Stimulated activated CD4-positive, alpha-beta T cell treated with anti-CD3 and anti-CD28 coated beads, Interleukin-4, amount 100 ng/mL, for 24 hours (primary cell): ENCODE data around the gene SUCLG2.

Source experiments
- DNase-seq: peaks from one replicate; pipeline ENCODE4 v3.0.0-alpha.2; 2020

Gene SUCLG2, protein sequence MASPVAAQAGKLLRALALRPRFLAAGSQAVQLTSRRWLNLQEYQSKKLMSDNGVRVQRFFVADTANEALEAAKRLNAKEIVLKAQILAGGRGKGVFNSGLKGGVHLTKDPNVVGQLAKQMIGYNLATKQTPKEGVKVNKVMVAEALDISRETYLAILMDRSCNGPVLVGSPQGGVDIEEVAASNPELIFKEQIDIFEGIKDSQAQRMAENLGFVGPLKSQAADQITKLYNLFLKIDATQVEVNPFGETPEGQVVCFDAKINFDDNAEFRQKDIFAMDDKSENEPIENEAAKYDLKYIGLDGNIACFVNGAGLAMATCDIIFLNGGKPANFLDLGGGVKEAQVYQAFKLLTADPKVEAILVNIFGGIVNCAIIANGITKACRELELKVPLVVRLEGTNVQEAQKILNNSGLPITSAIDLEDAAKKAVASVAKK

DNA sequence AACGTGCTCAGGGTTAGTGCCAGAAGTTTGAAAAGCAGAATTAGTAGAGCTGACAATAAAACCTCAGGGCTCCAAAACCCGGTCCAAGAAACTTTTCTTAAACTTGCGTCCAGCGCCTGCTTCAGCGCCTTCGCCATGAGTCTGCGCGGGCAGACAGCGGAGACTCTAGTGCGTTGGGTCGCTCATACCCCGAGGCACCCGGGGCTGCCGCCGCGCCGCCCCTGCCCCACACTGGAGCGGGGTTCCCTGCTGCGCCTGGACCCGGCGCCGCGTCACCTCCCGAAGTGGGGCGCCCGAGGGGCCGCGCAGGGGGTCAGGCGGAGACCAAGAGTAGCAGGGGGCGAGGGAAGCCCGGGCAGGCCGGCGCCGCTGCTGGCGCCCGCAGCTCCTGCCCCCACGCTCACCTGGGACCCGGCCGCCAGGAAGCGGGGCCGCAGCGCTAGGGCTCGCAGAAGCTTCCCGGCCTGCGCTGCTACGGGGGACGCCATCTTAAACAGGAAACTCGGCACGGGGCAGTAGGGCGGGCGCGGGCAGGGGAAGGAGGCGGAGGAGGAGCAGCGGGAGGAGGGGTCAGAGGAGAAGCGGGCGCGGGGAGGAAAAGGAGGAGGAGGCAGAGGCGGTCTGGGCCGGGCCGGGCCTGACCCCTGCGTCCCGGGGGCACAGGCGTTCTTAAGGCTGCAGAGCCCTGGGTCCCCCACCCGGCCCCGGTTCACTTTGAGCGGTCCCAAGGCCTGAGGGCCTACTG lies at the start of gene SUCLG2:
TSS of gene SUCLG2 (minus strand) at position 514 of the 745 bp plus-strand sequence. CDS start at position 488, 26 bp downstream.
- DNase-seq = peak; percentile 86

DNA sequence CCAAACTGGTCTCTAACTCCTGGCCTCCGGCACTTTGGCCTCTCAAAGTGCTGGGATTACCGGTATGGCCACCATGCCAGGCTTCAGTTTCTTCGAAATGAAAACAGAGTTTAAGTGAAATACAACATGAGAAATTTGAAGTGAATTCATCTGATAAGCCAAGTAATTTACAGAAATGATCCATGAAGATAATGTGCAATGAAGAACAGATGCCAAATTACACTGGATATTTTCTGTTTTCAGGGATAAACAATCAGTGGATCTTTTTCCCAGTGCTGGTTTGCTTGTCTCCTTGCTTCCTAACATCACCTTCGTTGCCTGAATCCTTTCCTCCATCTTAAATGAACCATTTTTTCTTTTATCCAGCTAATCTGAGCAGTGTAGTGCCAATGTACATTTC lies 46.2 kb upstream of the SUCLG2 start:
- no peak for DNase-seq

DNA sequence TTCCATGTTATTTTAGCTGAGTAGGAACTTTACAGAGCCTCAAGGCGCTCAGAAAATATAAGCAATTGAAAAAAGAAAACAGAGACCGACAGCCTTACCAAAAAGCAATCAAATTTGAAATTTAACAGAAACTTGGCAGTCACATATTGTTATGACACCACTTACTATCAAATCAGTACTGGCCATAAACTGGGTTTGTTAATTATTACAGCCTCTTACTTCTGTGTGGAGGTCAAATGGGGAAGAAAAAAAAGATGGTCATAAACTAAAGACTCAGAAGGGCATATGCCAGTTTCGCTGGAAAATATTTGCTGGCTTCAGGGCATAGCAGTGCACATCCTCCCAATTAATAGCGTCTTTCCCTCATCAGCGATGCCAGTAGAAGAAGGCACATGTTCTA lies 45.5 kb upstream of the SUCLG2 start:
- DNase-seq = no peak

DNA sequence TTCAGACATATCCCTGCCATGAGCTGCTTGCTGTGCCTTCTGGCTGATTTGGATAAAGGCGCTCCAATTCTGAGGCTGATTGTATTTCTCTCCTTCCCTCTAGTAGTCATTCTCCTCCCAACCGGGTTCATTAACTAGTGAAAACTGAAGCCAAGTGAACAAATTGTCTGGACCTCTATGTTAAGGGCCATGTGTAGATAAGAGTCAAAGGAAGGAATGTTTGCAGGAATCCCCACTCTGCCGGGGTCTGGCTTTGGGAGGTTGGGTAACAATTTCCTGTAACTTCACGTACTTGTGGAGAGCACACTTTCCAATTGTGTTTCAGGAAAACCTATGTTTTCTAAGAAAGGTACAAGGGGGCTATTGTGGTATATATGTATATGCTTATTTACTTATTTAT lies 38.2 kb upstream of the SUCLG2 start:
- no peak for DNase-seq

DNA sequence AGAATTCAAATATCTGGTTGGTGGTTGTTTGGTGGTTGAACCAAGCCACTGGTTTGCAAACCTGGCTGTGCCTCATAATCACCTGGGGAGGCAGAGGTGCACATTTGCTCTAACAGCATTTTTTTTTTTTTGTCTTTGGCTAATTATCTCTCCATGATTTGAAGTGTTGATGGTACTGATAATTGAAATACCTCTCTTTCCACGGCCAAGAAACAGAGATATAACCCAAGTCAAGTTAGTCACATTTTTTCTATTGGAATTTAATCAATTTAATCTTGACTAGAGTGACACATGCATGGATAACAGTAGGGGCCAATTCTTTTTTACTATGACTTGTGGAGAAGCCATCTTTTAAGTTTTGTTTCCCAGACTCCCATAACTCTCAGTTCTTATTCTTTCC lies 37.5 kb upstream of the SUCLG2 start:
- no peak for DNase-seq

DNA sequence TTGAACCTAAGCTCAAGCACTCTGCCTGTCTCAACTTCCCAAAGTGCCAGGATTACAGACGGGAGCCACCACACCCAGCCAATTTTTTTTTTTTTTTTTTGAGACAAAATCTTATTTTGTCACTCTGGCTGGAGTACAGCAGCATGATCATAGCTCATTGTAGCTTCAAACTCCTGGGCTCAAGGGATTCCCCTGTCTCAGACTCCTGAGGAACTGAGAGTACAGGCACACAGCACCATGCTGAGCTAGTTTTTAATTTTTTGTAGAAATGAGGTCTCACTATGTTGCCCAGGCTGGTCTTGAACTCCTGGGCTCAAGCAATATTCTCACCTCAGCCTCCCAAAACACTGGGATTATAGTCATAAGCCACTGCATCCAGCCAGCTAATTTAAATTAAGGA lies 36.8 kb upstream of the SUCLG2 start:
- DNase-seq = no peak

DNA sequence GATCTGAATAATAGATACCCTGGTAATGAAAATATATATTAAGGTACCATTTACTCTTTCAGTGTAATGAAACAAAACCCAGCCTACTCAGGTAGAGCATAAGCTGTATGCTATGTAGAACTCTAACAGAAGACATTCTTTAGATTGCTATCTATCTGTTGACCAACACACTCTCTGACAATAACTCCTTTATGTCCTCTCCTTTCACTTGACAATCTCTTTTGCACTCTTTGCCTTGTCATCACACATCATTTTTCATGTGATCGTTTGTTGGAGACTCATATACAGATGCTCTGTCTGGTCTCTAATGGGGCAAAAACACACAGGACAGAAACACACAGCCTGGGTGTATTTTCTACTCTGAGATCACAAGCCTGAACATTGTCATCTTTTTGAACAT lies 35.4 kb upstream of the SUCLG2 start:
- DNase-seq = no peak

DNA sequence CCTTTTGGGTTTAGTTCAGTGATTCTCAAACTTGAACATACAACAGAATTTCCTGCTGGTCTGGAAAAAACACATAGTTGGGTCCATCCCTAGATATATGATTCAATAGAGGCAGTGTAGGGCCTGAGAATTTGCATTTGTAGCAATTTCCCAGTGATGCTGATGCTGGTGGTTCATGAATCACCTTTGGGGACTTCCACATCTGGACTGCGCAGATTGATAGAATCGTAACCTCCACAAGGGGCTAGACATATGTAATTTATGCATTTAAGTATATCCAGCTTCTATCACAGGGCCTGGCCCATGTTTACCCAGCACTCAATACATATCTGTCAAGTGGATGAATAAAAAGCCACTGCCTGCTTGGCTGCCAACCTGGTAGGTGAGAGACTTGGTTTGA lies 33.8 kb upstream of the SUCLG2 start:
- no peak for DNase-seq

DNA sequence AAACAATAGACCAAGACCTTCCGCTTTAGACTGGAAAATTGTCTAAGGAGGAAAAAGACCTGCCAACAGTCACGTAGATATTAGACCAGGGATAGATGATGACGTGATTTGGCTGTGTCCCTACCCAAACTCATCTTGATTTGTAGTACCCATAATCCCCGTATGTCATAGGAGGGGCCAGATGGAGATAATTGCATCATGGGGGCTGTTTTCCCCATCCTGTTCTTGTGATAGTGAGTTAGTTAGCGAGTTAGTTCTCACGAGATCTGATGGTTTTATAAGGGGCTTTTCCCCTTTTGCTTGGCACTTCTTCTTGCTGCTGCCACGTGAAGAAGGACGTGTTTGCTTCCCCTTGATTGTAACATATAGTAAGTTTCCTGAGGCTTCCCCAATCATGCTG lies 31.7 kb upstream of the SUCLG2 start:
- DNase-seq = no peak

DNA sequence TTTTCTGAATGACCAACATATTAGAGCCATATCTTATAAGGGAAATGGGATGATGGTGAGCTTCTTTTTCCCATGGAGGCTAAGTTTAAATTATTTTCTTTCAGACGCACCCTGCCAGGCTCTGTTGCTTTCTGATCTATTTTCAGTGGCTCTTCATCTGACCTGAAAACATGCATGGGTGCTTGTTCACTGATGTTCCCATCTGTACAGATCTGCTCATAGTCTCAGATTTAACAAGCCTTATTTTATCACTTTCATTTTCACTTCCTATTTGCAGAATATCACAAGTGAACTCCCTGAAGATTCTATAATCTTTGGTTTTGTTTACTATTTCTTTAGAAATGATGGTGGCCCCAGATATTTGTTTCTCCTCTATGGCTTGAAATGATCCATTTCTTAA lies 31.1 kb upstream of the SUCLG2 start:
- no peak for DNase-seq

DNA sequence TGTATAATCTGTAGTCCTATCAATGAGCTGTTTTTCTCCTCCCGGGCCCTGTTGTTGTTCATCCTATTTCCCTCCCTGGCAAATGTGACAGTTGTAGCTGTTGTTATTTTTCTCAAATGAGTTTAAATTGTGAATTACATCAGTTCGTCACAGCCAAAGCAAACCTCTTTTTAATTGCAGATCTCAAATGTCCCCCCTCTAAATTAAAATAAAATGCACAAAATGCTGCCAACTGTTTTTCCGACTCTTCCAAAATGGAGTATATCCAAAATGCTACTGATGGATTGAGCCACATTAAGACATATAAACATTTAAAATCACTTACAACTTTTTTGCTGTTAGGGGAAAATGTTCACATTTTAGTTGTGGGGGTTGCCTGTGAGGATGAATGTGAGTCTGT lies 29.8 kb upstream of the SUCLG2 start:
- no peak for DNase-seq

DNA sequence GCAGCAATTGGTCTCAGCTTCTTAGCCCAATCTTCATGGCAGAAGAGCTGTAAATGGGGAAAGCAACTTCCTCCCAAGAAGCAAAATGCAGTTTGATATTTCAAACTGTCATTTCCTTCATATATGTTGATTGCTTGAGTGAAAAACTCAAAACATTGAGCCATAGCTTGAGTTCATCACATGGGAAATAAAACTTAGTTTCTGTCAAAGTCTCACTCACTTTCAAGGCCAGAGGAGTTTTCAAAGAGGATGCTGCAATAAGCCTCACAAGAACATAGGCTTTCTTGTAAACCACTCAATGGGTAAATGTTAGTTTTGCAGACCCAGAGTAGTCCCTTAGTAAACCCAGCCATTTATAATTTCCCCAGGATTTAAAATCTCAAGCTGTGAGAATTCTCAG lies 29.1 kb upstream of the SUCLG2 start:
- DNase-seq = no peak

DNA sequence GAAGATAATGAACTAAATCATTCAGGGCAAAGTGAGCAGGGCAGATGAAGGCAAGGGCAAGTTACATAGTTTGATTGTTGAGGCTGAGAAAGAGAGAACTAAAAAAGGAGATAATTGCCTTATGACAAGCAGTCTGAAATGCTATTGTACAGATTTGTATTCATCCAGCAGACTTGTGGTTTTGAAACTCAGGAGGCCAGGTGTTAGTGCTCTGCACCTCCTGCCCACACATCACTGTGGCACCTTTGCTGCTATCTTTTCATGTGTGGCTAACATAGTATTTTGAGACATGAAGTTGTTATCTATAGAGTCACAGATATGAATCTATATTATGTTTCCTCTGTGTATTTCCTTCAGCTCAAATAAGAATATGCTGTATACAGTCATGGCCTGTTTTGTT lies 24.3 kb upstream of the SUCLG2 start:
- DNase-seq = peak; percentile 20

DNA sequence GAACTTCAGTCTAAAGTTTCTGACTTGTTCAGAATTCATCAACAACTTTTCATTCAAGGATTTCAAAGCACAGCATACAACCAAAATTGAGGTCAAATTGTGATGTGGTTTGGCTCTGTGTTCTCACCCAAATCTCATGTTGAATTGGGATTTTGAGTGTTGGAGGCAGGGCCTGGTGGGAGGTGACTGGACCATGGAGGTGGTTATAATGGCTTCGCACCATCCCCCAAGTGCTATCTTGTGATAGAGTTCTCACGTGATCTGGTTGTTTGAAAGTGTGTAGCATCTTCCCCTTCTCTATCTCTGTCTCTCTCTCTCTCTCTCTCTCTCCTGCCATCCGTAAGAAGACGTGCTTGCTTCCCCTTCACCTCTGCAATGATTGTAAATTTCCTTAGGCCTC lies 19.6 kb upstream of the SUCLG2 start:
- no peak for DNase-seq

DNA sequence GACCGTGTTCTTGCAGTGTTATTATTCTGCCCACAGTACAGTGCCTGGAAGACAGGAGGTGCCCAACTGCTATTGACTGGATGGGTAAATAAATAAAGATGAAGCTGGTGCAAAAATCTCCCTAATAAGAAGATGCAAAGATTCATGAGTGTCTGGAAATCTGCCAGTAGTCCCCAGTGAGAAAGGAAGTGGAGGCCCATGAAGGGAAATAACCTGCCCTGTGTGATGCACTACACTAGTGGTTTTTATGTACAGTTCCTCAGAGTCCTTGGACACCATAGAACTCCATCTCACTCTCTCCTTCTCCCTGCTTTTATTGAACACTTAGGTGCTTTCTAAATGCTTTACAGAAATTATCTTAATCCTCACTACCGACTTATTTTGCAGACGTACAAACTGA lies 8.3 kb upstream of the SUCLG2 start:
- DNase-seq = no peak

DNA sequence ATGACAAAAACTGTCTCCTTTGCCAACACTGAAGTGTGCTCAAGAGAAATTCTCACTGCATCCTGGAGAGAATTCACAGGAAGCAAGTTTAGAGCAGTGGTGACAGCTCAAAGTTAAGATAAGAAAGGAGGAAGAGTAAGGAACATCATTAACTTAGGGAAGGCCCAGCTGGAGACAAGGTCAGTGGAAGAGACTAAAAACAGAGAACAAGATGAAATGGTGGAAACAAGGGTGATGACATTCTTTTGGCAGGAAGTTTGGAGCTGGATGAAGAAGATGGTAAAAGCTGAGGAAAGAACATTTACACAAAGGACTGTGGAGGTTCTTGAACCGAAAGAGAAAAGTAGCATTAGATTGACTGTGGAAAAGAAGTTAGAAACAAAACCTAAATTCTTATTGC lies 6.7 kb upstream of the SUCLG2 start:
- DNase-seq = no peak

DNA sequence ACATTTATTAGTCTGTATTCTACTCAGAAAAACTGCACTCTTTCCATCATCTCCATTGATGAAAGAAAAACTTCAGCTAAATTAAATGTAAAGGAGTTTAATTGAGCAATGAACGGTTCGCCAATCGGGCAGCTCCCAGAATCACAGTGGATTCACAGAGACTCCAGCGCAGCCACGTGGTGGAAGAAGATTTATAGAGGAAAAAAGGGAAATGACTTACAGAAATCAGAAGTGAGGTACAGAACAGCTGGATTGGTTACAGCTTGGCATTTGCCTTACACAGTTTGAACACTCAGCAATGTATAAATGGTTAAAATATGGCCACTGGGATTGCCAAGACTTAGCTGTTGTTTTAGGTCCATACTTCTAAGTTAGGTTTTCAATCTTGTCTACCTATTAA lies 2.8 kb upstream of the SUCLG2 start:
- no peak for DNase-seq

DNA sequence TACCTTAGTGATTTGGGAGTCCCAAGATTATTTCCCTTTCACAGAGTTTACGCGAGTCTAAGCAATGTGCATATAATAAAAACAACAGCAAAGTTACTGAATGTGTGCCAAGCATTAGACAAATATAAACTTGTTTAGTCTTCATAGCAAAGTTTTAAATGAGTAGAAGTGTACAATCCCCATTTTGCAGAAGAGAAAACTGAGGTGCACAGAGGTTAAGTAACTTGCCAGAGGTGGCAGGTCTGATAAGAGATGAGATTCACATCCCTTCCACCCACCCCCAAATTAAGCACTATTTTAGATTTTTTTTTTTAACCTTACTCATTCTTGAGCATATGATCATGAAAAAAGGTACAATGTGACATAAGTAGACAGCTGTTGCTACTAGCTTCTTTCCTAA lies 2.2 kb upstream of the SUCLG2 start:
- DNase-seq = no peak

DNA sequence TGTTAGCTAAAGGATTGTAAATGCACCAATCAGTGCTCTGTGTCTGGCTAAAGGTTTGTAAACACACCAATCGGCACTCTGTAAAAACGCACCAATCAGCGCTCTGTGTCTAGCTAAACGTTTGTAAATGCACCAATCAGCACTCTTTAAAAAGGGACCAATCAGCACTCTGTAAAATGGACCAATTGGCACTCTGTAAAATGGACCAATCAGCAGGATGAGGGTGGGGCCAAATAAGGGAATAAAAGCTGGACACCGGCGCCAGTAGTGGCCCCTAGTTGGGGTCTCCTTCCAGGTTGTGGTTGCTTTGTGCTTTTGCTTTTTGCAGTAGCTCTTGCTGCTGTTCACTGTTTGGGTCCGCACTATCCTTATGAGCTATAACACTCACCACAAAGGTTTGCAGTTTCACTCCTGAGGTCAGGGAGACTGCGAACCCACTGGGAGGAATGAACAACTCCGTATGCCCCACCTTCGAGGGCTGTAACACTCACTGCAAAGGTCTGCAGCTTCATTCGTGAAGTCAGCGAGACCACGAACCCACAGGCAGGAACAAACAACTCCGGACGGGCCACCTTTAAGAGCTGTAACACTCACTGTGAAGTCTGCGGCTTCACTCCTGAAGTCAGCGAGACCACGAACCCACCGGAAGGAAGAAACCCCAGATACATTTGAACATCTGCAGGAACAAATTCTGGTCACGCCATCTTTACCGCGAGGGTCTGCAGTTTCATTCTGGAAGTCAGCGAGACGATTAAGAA lies 1.1 kb upstream of the SUCLG2 start:
- peak; percentile 76 for DNase-seq

DNA sequence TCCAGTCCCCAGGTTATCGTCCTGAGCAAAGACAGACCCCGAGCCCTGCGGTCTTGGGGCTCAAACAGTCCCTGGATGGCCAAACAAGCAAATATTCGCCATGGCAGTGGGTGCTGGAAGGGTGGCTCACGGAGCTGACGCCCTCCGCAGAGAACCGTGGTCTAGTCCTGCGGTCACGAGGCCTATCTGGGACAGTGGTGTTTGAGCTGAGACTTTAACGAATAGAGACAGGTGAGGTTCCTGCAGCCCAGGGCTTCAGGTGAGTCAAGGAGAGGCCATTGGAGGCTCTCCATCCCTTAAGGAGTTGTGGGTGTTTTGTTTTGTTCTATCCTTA lies 399 bp upstream of the SUCLG2 start:
- DNase-seq = no peak

DNA sequence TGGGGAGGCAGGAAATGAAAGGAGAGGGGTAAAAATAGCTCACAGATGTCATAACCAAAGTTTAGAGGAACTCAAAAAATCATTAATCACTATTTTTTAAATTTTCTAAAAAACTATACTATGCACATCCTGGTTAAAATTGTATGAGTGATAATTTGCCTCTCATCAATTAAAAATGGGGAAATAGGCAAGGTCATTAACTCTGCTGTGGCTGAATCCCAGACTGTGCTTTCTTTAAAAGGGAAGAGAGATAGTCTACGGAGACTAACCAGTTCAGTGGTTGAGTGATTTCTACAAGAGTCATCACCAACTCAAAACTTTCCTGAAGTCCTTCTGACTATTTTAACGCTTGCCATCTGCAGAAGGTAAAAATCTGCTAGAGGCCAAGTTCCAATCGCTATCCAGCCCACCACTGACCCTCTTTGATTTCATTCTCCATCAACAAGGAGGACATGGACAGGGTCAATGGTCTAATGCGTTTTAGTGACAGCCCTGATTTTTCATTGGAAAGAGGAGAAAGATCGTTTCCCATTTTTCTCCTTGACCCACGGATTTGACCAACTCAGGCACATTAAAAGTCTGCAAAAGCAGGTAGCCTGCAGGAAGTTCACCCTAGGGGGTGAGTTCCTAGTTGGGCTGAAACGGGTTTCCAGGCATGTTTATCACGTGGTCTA lies 850 bp downstream of the SUCLG2 start:
- no peak for DNase-seq

DNA sequence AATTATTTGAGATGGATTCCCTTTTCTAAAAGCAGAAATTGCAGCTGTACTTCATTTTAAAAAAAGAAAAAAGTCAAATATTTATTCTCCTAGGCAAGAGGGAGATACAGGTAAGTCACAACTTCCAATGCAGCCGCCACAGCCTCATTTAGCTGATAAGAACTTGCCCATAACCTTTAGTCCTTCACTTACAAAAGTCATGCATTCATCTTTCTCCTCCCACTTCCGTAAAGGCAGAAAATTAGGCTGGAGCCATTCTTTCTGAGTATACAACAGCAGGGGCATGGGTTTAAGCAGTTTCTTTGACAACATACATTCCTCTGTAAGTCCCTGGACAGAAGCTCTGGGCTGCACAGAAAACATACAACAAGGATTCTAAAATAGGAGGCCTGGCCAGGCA lies 4.3 kb downstream of the SUCLG2 start:
- no peak for DNase-seq

DNA sequence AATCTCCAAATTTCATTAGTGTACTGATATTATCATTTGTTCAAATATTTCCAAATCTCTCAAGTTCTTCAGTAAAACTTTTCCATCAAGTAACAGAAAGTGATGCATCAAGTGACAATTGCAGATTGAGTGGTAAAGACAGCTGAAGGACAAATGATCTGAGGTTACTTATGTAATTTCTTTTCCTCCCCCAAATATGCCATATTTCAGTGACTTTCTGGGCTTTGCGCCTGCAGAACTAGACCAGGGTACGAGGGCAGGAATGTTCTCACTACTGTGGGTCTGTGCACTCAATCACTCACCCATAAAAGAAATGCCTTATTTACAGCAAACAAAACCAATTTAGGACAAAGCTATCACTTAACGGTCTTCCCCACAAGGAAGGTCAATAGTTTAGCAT lies 4.7 kb downstream of the SUCLG2 start:
- no peak for DNase-seq
